Prostate gland (tissue), 2 donors: ENCODE results near the gene SH2D7. TPM values are rescaled to one million over a fixed set of nuclear protein-coding genes. Genes with fewer than 3 reads are reported as not detected.

Source experiments
- DNase-seq: peaks from one replicate; pipeline ENCODE4 v3.0.0-alpha.2; 2019; ENCODE audit warnings: low spot score
- H3K27ac ChIP-seq, 2 donors: fragments of 200-600 bp; sonication (generic); 2 replicates each; pipeline ENCODE4 v1.5.1; 2017 to 2019
- H3K27me3 ChIP-seq: fragments of 200-600 bp; sonication (generic); replicated peaks from 2 replicates; pipeline ENCODE4 v1.5.1; 2019; ENCODE audit not compliant: insufficient read depth
- H3K36me3 ChIP-seq, 2 donors: fragments of 200-600 bp; sonication (generic); 1 replicate in 1 of 2; 2 replicates in 1 of 2; pipeline versions ENCODE4 v1.5.1 to v1.8.1; 2017 to 2019
- H3K4me1 ChIP-seq: fragments of 200-600 bp; sonication (generic); replicated peaks from 2 replicates; pipeline ENCODE4 v1.5.1; 2019
- H3K4me3 ChIP-seq, 2 donors: fragments of 200-600 bp; sonication (generic); 2 replicates each; pipeline ENCODE4 v1.5.1; 2017 to 2019
- H3K9me3 ChIP-seq: fragments of 200-600 bp; sonication (generic); 2 replicates; pipeline ENCODE4 v1.5.1; 2017
- CTCF ChIP-seq, 4 experiments: fragments of 200-600 bp in 2 of 4; fragments of 450-650 bp in 2 of 4; sonication (generic) in 2 of 4; IDR thresholded peaks; 1 replicate in 3 of 4; 2 replicates in 1 of 4; pipeline ENCODE4 v1.5.1; 2016 to 2019; ENCODE audit warnings: antibody characterized with exemption in 4 of 4, mild to moderate bottlenecking in 2 of 4, moderate library complexity in 2 of 4
- POLR2A ChIP-seq: fragments of 450-650 bp; IDR thresholded peaks from one replicate; pipeline ENCODE4 v1.6.1; 2016; ENCODE audit warnings: antibody characterized with exemption, mild to moderate bottlenecking
- POLR2AphosphoS5 ChIP-seq: sonication (generic); formaldehyde crosslinking; IDR thresholded peaks from one replicate; pipeline ENCODE4 v1.6.1; 2017; ENCODE audit warnings: antibody characterized with exemption
- WGBS: methylation state at CpG from one replicate; pipeline ENCODE4 v1.1.5; 2018; 5-methylcytosine and 5-hydroxymethylcytosine counted together
- intact Hi-C: fragments of 100-400 bp; cut with DNase I; formaldehyde crosslinking; loops from one replicate; pipeline ENCODE4 v1.14.2; 2022
- total RNA-seq, 2 donors: library from RNA; depleted of rRNA; stranded (reverse); fragments of >200 nt; gene quantifications; one replicate each; pipeline ENCODE4 v1.1.0, GENCODE V29; 2016

The SH2D7 gene
- under 1 TPM in 1 of 2 donors, not detected in 1; 0.28 TPM for total RNA-seq

GRCh38 chr15:78092261-78093041 is at the start of gene SH2D7:
Gene SH2D7, plus strand, starts transcription at chr15:78092561. Its CDS starts 24 bp downstream, at chr15:78092585.
- TF ChIP-seq POLR2AphosphoS5 (no peak), POLR2A (no peak), CTCF (IDR thresholded peaks at IDR 0.05) (no peak)
- 74% methylated on average over 11 of the region's 11 CpGs for WGBS
- Histone ChIP-seq H3K9me3 (no peaks in the 10 kb centered on the region), H3K4me3 (no peak within 1 kb of the TSS), H3K36me3 (no peaks in the 10 kb centered on the region), H3K4me1 (no peaks in the 10 kb centered on the region), H3K27ac (no peak within 1 kb of the TSS), H3K27me3 (no peaks in the 10 kb centered on the region)
- no peak for DNase-seq
- intact Hi-C loops = no loop called here

- no peak for TF ChIP-seq POLR2A
- DNase-seq = no peak
- H3K27me3 ChIP-seq = no peaks in the 10 kb centered on the region
- no peaks in the 10 kb centered on the region for H3K9me3 ChIP-seq
- no peaks in the 10 kb centered on the region for H3K36me3 ChIP-seq
- 55% methylated on average over 5 of the region's 5 CpGs for WGBS
- no peak overlapping the region for H3K27ac ChIP-seq
- H3K4me1 ChIP-seq = no peaks in the 10 kb centered on the region
- intact Hi-C loops = no loop called here
- H3K4me3 ChIP-seq = no peak overlapping the region
Observed at GRCh38 chr15:78044407-78045155, 47.8 kb upstream of the SH2D7 start.

GRCh38 chr15:78045189-78045588 is 47.2 kb upstream of the SH2D7 start:
- Histone ChIP-seq H3K27me3 (no peaks in the 10 kb centered on the region), H3K27ac (no peak overlapping the region), H3K4me3 (no peak overlapping the region), H3K9me3 (no peaks in the 10 kb centered on the region), H3K4me1 (peaks cover 3% of the 10 kb centered on the region), H3K36me3 (no peaks in the 10 kb centered on the region)
- DNase-seq = no peak
- TF ChIP-seq POLR2A = no peak
- no peak for TF ChIP-seq POLR2AphosphoS5
- no peak for TF ChIP-seq CTCF (IDR thresholded peaks at IDR 0.05)
- intact Hi-C loops = no loop called here
- 68% methylated on average over 1 of the region's 1 CpG for WGBS

- 57% methylated on average over 5 of the region's 5 CpGs for WGBS
- no peak overlapping the region for H3K4me3 ChIP-seq
- intact Hi-C loops = no loop called here
- H3K27ac ChIP-seq = peak overlapping the region in 1 of 2 donors; percentile 31
- no peaks in the 10 kb centered on the region for H3K9me3 ChIP-seq
- no peaks in the 10 kb centered on the region for H3K27me3 ChIP-seq
- TF ChIP-seq POLR2A = no peak
- TF ChIP-seq POLR2AphosphoS5 = no peak
- TF ChIP-seq CTCF (IDR thresholded peaks at IDR 0.05) = no peak
- peak; percentile 57 for DNase-seq
- no peaks in the 10 kb centered on the region for H3K36me3 ChIP-seq
- H3K4me1 ChIP-seq = peaks cover 7% of the 10 kb centered on the region
Observed at GRCh38 chr15:78046796-78047341, 45.5 kb upstream of the SH2D7 start.
